Measurements from ENCODE around the gene PMPCA.

GRCh38 chr9:136368190-136368589, 42.3 kb upstream of the PMPCA start:
- TF ChIP-seq POLR2A (IDR thresholded peaks at IDR 0.05) (no peak), CTCF (IDR thresholded peaks at IDR 0.05) (no peak)
